Activated T-cell treated with anti-CD3 and anti-CD28 coated beads, Interleukin-2, amount 50 U/mL, for 72 hours (primary cell): ENCODE measurements around the gene CORT. TPM values are rescaled to one million over a fixed set of nuclear protein-coding genes. Genes with fewer than 3 reads are reported as not detected.
A peak's percentile ranks its signal among the peaks of the same experiment; 100 is the strongest.
"Not testable (repeated sequence)": the region's sequence is repeated elsewhere in the genome, so short reads cannot be mapped to it uniquely, and the experiment has no call there.

Experiments used
- ATAC-seq, 2 donors: fragments of 150-1000 bp; cut with Tn5 transposase; replicated peaks in 1 of 2; 2 replicates each; pipeline ENCODE4 v1.10.0; 2021; ENCODE audit warnings: moderate library complexity in 2 of 2, mild to moderate bottlenecking in 1 of 2
- DNase-seq, 2 donors: peaks; one replicate each; pipeline ENCODE4 v3.0.0; 2021 to 2022; ENCODE audit warnings: mixed read lengths in 1 of 2
- H3K27ac Mint-ChIP-seq: one replicate; pipeline ENCODE4 v1.8.0; 2022; ENCODE audit warnings: mild to moderate bottlenecking, moderate library complexity, mixed read lengths
- H3K27me3 Mint-ChIP-seq: one replicate; pipeline ENCODE4 v1.8.0; 2022; ENCODE audit warnings: low read depth, mixed read lengths
- H3K36me3 Mint-ChIP-seq, 2 donors: one replicate each; pipeline ENCODE4 v1.8.0; 2022; ENCODE audit warnings: mixed read lengths in 2 of 2, mild to moderate bottlenecking in 1 of 2; ENCODE audit not compliant: insufficient read depth in 2 of 2
- H3K4me1 Mint-ChIP-seq: one replicate; pipeline ENCODE4 v1.8.0; 2022; ENCODE audit warnings: low read depth, mixed read lengths
- H3K4me3 Mint-ChIP-seq, 2 donors: one replicate each; pipeline ENCODE4 v1.8.0; 2022; ENCODE audit warnings: mild to moderate bottlenecking in 2 of 2, mixed read lengths in 2 of 2, moderate library complexity in 2 of 2
- H3K9me3 Mint-ChIP-seq, 2 donors: one replicate each; pipeline ENCODE4 v1.8.0; 2022; ENCODE audit warnings: mixed read lengths in 2 of 2
- total RNA-seq, 2 donors: library from RNA; stranded (reverse); gene quantifications; one replicate each; pipeline ENCODE4 v1.2.3, GENCODE V29; 2022

CORT gene
- total RNA-seq, 2 donors from 2014 or later = 0.69 TPM; not detected in 1

GRCh38 chr1:10472220-10473144 lies 22.7 kb downstream of the CORT start, which contains the start of gene DFFA:
TSS of gene DFFA (minus strand) at chr1:10472529. CDS start at chr1:10472458, 71 bp downstream.
- ATAC-seq (peak; percentile 84 to 85), DNase-seq (peak; percentile 91 to 95)
- H3K4me1 Mint-ChIP-seq = peaks cover 59% of the 10 kb centered on the region
- H3K27me3 Mint-ChIP-seq = no peaks in the 10 kb centered on the region
- H3K27ac Mint-ChIP-seq = peak within 1 kb of the TSS; percentile 97
- peaks cover 8 to 11% of the 10 kb centered on the region in 2 donors for H3K36me3 Mint-ChIP-seq
- no peaks in the 10 kb centered on the region for H3K9me3 Mint-ChIP-seq
- peak within 1 kb of the TSS; percentile 99 for H3K4me3 Mint-ChIP-seq

GRCh38 chr1:10473145-10473765 lies 23.4 kb downstream of the CORT start:
- Mint-ChIP-seq H3K27me3 (no peaks in the 10 kb centered on the region), H3K27ac (peak overlapping the region; percentile 46)
- DNase-seq = no peak

GRCh38 chr1:10474309-10474612 lies 24.4 kb downstream of the CORT start:
- H3K4me3 Mint-ChIP-seq = peak overlapping the region; percentile 89 to 95
- not testable (repeated sequence) for H3K27me3 Mint-ChIP-seq, ATAC-seq, H3K36me3 Mint-ChIP-seq, DNase-seq, H3K9me3 Mint-ChIP-seq
- H3K4me1 Mint-ChIP-seq = peaks cover 60% of the 10 kb centered on the region
- H3K27ac Mint-ChIP-seq = peak overlapping the region; percentile 81

More at GRCh38 chr1:10473145-10473765, 23.4 kb downstream of the CORT start:
- peaks cover 60% of the 10 kb centered on the region for H3K4me1 Mint-ChIP-seq
- H3K4me3 Mint-ChIP-seq = peak overlapping the region; percentile 99
- H3K36me3 Mint-ChIP-seq = peaks cover 4 to 8% of the 10 kb centered on the region in 2 donors
- no peaks in the 10 kb centered on the region for H3K9me3 Mint-ChIP-seq
- no peak for ATAC-seq

GRCh38 chr1:10474613-10475507 lies 25.0 kb downstream of the CORT start, which contains the start of gene PEX14:
TSS of gene PEX14 (plus strand) at chr1:10474950. CDS start at chr1:10474967, 17 bp downstream.
- no peaks in the 10 kb centered on the region for H3K9me3 Mint-ChIP-seq
- no peaks in the 10 kb centered on the region for H3K27me3 Mint-ChIP-seq
- H3K27ac Mint-ChIP-seq = peak within 1 kb of the TSS; percentile 94
- ATAC-seq (peak; percentile 88), DNase-seq (peak; percentile 91 to 93)
- H3K4me3 Mint-ChIP-seq = peak within 1 kb of the TSS; percentile 94 to 95
- H3K4me1 Mint-ChIP-seq = peaks cover 60% of the 10 kb centered on the region
- peaks cover 3 to 6% of the 10 kb centered on the region in 2 donors for H3K36me3 Mint-ChIP-seq

- peak overlapping the region; percentile 94 for H3K27ac Mint-ChIP-seq
- H3K4me1 Mint-ChIP-seq = peaks cover 60% of the 10 kb centered on the region
- H3K36me3 Mint-ChIP-seq = peaks cover 3 to 6% of the 10 kb centered on the region in 2 donors
- peak in 1 of 2 donors; percentile 1 for ATAC-seq
- no peaks in the 10 kb centered on the region for H3K27me3 Mint-ChIP-seq
- DNase-seq = no peak
- H3K4me3 Mint-ChIP-seq = peak overlapping the region; percentile 94 to 95
- H3K9me3 Mint-ChIP-seq = no peaks in the 10 kb centered on the region
Observed at GRCh38 chr1:10475510-10475909, 25.7 kb downstream of the CORT start.

- Mint-ChIP-seq H3K36me3 (peaks cover 0 to 4% of the 10 kb centered on the region in 2 donors), H3K27ac (no peak overlapping the region), H3K27me3 (no peaks in the 10 kb centered on the region), H3K4me1 (peaks cover 27% of the 10 kb centered on the region), H3K9me3 (no peaks in the 10 kb centered on the region), H3K4me3 (no peak overlapping the region)
- DNase-seq (no peak), ATAC-seq (no peak)
Observed at GRCh38 chr1:10479296-10479695, 29.5 kb downstream of the CORT start.

- Mint-ChIP-seq H3K9me3 (no peaks in the 10 kb centered on the region), H3K4me3 (no peak overlapping the region), H3K4me1 (peaks cover 20% of the 10 kb centered on the region), H3K27ac (no peak overlapping the region), H3K36me3 (peaks cover 2% of the 10 kb centered on the region in 2 donors), H3K27me3 (no peaks in the 10 kb centered on the region)
- DNase-seq (no peak), ATAC-seq (no peak)
Observed at GRCh38 chr1:10480614-10481013, 30.8 kb downstream of the CORT start.

GRCh38 chr1:10484521-10484920 lies 34.7 kb downstream of the CORT start:
- no peak overlapping the region for H3K27ac Mint-ChIP-seq
- ATAC-seq (no peak), DNase-seq (no peak)
- peaks cover 1 to 6% of the 10 kb centered on the region in 2 donors for H3K36me3 Mint-ChIP-seq
- H3K4me3 Mint-ChIP-seq = no peak overlapping the region
- no peaks in the 10 kb centered on the region for H3K9me3 Mint-ChIP-seq
- H3K27me3 Mint-ChIP-seq = no peaks in the 10 kb centered on the region
- H3K4me1 Mint-ChIP-seq = peaks cover 4% of the 10 kb centered on the region

- Mint-ChIP-seq H3K27ac (no peak overlapping the region), H3K4me3 (no peak overlapping the region), H3K4me1 (peaks cover 21% of the 10 kb centered on the region), H3K36me3 (peaks cover 1 to 6% of the 10 kb centered on the region in 2 donors), H3K9me3 (no peaks in the 10 kb centered on the region), H3K27me3 (no peaks in the 10 kb centered on the region)
- ATAC-seq = no peak
- DNase-seq = no peak
Observed at GRCh38 chr1:10489291-10490055, 39.6 kb downstream of the CORT start.

GRCh38 chr1:10490286-10490970 lies 40.6 kb downstream of the CORT start:
- no peaks in the 10 kb centered on the region for H3K27me3 Mint-ChIP-seq
- peaks cover 1 to 4% of the 10 kb centered on the region in 2 donors for H3K36me3 Mint-ChIP-seq
- ATAC-seq = no peak
- no peak overlapping the region for H3K4me3 Mint-ChIP-seq
- no peak overlapping the region for H3K27ac Mint-ChIP-seq
- H3K9me3 Mint-ChIP-seq = no peaks in the 10 kb centered on the region
- H3K4me1 Mint-ChIP-seq = peaks cover 31% of the 10 kb centered on the region
- no peak for DNase-seq

- Mint-ChIP-seq H3K27ac (peak overlapping the region; percentile 88), H3K4me1 (peaks cover 68% of the 10 kb centered on the region), H3K9me3 (no peaks in the 10 kb centered on the region), H3K36me3 (peaks cover 2 to 3% of the 10 kb centered on the region in 2 donors), H3K4me3 (peak overlapping the region; percentile 79 to 92), H3K27me3 (no peaks in the 10 kb centered on the region)
- DNase-seq (no peak), ATAC-seq (no peak)
Observed at GRCh38 chr1:10494418-10494753, 44.6 kb downstream of the CORT start.
